H4 (cell line): ENCODE data around the gene PRKAB2. TPM values are rescaled to one million over a fixed set of nuclear protein-coding genes. Genes with fewer than 3 reads are reported as not detected.
"Not testable (repeated sequence)": the region's sequence is repeated elsewhere in the genome, so short reads cannot be mapped to it uniquely, and the experiment has no call there.

Experiments
- DNase-seq: peaks from one replicate; pipeline ENCODE4 v3.0.0-alpha.2; 2015; ENCODE audit warnings: low spot score
- total RNA-seq: library from RNA; depleted of rRNA; stranded (reverse); fragments of >200 nt; shearing (Covaris generic); gene quantifications from 2 replicates; pipeline ENCODE4 v1.2.3, GENCODE V29; 2014; rRNA removed

PRKAB2 gene
- total RNA-seq, 1 experiment from 2014 or later: 9.2 TPM

GRCh38 chr1:147110872-147111271 is 61.4 kb downstream of the PRKAB2 start:
- DNase-seq: no peak

GRCh38 chr1:147110434-147110833 is 61.8 kb downstream of the PRKAB2 start:
- no peak for DNase-seq

GRCh38 chr1:147109762-147110161 is 62.5 kb downstream of the PRKAB2 start:
- no peak for DNase-seq

GRCh38 chr1:147109041-147109440 is 63.2 kb downstream of the PRKAB2 start:
- no peak for DNase-seq

- DNase-seq: not testable (repeated sequence)
Measured at GRCh38 chr1:147106407-147106881, 65.8 kb downstream of the PRKAB2 start.

GRCh38 chr1:147105909-147106308 is 66.4 kb downstream of the PRKAB2 start:
- no peak for DNase-seq

Other genes with a start within 250 kb of the PRKAB2 start
- 2.1 and 2.5 TPM in 2 replicates for gene NBPF12, start 234.1 kb downstream of the PRKAB2 start, total RNA-seq
- gene FMO5, start 52.9 kb upstream of the PRKAB2 start, total RNA-seq: 0.37 and 0.75 TPM in 2 replicates
- 29.2 and 34.0 TPM in 2 replicates for gene CHD1L, start 70.2 kb upstream of the PRKAB2 start, total RNA-seq